NCI-H526 (cell line): Measurements from ENCODE around the gene TMCO1.
"Not testable (repeated sequence)": the region's sequence is repeated elsewhere in the genome, so short reads cannot be mapped to it uniquely, and the experiment has no call there.

Source experiments
- DNase-seq, 2 experiments: peaks; one replicate each; lab custom pipeline; 2025; lab: John Stamatoyannopoulos, UW

The TMCO1 gene

DNA sequence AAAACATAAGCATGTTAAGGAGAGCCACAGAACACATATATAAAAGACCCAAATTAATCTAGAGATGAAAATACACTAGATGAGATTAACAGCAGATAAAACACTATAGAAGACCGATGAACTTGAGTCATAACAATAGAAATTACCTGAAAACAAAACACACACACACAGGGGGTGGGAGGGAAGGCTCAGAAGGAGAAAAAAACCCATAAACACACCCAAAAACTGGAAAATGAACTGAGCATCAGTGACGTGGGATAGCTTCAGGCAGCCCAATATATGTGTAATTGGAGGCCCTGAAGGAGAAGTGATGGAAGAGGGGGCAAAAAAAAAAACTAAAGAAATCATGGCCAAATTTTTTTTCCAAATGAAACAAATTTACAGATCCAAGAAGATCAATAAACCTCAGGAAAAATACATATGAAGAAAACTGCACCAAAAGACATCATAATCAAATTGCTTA, 81.7 kb downstream of the TMCO1 start:
- DNase-seq: no peak

DNA sequence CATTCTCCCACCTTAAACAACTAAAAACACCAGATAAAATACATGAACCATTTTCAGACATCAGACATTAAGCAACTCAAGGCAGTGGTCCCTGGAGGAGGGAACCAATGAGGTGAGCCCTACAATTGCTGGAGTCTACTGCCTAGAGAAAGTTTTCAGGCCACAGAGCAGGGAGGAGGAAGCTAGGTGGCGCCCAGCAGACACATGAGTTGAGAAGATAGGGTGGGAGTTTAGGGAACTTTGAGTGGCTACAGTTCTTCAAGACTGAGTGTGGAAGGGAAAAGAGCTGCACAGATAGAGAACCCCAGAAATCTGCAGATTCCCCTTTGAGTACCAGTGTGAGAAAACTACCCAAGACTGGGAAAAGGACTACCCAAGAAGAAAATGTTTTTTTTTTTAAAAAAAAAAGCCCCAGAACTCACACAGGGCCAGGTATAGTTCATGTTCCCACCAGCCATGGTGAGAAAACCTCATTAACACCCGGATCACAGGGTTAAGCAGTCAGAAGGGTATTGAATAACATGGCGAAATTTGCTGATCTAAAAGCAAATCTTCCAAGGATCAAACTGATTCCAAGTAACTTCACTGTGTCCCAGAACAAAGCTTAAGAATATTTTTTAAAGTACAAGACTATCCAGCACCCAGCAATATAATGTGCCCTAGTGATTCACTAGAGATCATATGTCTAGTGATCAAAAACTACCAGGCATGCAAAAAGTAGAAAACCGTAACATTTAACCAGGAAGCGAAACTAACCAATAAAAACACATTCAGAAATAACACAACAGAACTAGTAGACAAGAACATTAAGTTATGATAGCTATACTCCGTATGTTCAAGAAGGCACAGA, 82.3 kb downstream of the TMCO1 start:
- DNase-seq: no peak

DNA sequence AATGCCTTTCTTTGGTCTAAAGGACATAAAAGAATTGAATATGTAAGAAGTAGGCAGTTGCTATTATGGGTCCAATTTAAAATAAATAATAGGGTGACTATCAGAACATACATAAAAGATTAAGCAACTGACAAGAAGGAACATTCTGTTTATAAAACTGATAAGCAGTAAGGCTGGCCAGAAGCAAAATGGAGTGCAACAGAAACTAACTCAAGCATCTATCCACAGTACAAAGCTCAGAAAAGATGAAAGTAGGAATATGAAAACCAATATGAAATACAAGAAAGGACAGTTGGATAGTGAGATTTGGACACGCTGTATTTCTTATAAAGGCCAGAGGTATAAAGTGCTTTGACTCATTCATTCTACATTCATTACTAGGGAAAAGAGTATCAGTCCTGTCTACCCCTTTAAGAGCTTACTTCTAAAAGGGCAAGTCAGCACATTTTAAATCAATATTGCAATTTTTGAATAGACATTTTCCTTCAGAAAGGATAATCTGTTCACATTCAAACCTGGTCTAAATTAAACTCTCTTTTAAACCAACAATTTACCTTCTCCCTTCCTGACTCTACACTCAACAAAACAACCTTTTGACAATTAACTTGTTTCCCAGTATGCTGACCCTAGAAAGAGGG, 84.7 kb downstream of the TMCO1 start:
- DNase-seq: no peak

DNA sequence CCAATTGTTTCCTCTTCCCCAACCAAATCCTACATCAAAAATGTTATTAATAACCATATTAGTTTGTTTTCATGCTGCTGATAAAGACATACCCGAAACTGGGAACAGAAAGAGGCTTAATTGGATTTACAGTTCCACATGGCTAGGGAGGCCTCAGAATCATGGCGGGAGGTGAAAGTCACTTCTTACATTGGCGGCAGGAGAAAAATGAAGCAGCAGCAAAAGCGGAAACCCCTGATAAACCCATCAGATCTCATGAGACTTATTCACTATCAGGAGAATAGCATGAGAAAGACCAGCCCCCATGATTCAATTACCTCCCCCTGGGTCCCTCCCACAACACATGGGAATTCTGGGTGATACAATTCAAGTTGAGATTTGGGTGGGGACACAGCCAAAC, 87.9 kb downstream of the TMCO1 start:
- not testable (repeated sequence) for DNase-seq

DNA sequence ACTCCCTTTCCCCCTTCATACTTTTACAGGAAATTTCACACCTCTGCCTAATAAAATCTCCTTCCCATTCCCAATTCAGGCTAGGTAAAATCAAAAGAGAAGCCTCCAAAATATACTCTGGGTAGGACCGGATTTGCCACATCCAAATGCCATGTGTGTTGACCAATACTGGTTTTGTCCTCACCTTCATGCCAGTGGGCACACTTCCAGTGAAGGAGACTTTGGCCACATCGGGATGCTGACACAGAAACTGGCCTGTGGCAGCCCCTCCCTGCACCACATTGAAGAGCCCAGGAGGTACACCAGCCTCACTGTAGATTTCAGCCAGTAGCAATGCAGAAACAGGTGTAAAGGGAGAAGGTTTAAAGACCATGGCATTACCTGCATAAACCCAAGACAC, 88.4 kb downstream of the TMCO1 start:
- no peak for DNase-seq

DNA sequence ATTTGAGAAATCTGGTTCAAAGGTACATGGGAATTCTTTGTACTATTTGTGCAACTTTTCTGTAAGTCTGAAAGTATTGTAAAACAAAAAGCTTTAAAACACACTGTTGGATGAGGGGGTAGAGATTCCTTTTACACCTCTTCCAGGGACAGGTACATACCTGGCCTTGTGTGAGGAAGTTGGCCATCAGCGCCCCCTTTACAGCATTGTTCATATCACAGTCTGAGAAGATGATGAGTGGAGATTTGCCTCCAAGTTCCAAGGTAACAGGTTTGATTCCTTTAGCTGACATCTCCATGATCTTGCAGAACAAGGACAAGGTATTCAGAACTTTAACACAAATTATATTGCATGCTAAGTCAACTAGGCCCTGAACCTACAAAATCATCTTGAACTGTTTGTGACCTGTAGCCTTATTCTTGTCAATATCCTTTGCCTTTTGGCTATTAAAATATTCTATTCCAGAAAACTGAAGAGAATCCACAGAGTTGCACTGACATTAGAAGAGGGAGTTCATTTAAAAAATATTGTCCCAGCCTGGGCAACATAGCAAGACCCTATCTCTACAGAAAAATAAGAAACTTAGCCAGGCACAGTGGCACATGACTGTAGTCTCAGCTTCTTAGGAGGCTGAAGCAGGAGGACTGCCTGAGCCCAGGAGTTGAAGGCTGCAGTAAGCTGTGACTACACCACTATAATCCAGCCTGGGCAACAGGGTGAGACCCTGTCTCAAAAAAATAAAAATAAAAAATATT, 89.2 kb downstream of the TMCO1 start:
- DNase-seq: peak in 1 of 2 experiments; percentile 21

DNA sequence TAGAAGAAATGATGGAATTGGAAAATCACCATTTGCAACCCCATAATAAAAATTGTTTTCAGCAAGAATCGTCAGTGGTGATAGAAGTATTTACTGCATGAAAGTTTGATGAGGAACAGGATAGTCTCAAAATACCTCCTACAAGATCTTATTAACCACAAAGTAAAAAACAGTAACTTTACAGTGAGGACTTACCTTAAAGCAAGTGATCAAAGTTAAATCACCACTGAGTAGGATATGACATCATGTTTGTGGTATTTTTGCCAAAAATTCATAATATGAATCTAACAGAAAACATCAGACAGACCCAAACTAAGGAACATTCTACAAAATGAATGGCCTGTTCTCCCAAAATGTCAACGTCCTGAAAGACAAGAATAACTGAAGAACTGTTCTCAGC, 90.2 kb downstream of the TMCO1 start:
- DNase-seq: no peak
